22Rv1 (cell line): ENCODE data around the gene LAMA1.

Experiments used
- CTCF ChIP-seq: fragments of 450-650 bp; IDR thresholded peaks from 2 replicates; pipeline ENCODE4 v1.5.1; 2017; ENCODE audit warnings: mild to moderate bottlenecking
- ZFX ChIP-seq: fragments of 450-650 bp; IDR thresholded peaks from 2 replicates; pipeline ENCODE4 v1.6.1; 2017; ENCODE audit warnings: antibody characterized with exemption, borderline replicate concordance

GRCh38 chr18:7146067-7146466 lies 28.5 kb upstream of the LAMA1 start:
- TF ChIP-seq CTCF (no peak), ZFX (no peak)
